ENCODE measurements around the gene SHISAL1. TPM values are rescaled to one million over a fixed set of nuclear protein-coding genes. Genes with fewer than 3 reads are reported as not detected.

The SHISAL1 gene
- total and polyA plus RNA-seq, 9 donors, result 0.33 to 4.5 (median 2.0) TPM

DNA sequence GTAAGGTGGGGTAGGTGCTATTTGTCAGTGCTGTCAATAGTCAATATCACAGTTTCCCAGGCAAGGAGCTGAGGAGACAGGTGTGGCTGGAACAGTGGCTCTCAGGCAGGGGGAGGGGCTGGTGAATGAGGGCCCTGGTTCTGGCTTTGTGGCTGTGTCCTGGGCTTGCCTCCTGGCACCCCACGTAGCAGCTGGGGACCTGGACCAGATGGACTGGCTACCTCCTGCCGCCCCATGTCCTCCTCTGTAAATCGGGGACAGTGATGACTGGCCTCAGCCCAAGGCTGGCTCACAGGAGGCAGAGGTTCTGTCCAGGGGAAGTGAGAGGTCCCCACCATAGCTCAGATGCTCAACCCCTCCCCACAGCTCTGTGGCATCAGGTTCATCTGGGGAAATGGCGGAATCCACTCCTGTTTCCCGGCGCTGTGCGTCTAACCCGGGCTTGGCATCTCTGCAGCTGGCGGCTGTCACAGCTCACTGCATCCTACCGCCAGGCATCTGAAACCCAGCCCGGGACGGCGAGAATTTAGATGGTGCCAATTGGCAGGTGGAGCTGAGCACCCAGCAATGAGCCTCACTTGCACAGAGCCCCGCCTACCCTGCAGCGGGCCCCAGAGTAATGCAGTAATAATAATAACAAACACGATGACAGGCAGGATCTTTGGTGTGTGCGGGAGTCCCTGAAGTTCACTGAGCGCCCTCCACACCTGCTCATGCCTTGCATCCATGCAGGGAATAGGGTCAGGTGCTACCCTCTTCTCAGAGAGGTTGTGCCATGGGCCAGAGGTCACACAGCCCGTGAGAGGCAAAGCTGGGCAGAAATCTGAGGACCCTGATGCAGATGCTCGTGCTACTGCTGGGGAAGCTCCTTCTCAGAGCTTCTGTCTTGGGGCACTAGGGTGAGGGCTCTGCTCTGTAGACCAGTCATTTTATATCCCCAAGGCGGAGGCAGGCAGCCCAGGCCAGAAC is 27.8 kb upstream of the SHISAL1 start:
- Histone ChIP-seq H3K9me3 (no peaks in the 10 kb centered on the region), H3K27me3 (no peaks in the 10 kb centered on the region), H3K4me3 (no peak overlapping the region), H3K4me1 (ENCODE audit: insufficient read depth) (peaks cover 7% of the 10 kb centered on the region), H3K27ac (no peak overlapping the region), H3K36me3 (no peaks in the 10 kb centered on the region)
- TF ChIP-seq, protein P1, sequence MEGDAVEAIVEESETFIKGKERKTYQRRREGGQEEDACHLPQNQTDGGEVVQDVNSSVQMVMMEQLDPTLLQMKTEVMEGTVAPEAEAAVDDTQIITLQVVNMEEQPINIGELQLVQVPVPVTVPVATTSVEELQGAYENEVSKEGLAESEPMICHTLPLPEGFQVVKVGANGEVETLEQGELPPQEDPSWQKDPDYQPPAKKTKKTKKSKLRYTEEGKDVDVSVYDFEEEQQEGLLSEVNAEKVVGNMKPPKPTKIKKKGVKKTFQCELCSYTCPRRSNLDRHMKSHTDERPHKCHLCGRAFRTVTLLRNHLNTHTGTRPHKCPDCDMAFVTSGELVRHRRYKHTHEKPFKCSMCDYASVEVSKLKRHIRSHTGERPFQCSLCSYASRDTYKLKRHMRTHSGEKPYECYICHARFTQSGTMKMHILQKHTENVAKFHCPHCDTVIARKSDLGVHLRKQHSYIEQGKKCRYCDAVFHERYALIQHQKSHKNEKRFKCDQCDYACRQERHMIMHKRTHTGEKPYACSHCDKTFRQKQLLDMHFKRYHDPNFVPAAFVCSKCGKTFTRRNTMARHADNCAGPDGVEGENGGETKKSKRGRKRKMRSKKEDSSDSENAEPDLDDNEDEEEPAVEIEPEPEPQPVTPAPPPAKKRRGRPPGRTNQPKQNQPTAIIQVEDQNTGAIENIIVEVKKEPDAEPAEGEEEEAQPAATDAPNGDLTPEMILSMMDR (IDR thresholded peaks at IDR 0.05), result no peak
- no peak for TF ChIP-seq POLR2A (IDR thresholded peaks at IDR 0.05)
- TF ChIP-seq EP300 (IDR thresholded peaks at IDR 0.05), result no peak
- DNase-seq, result no peak
- intact Hi-C loops (cut with DNase I), result no loop called here
- WGBS, 3 donors, result 78 to 88% (median 82%) methylated on average over 21 of the region's 21 CpGs

DNA sequence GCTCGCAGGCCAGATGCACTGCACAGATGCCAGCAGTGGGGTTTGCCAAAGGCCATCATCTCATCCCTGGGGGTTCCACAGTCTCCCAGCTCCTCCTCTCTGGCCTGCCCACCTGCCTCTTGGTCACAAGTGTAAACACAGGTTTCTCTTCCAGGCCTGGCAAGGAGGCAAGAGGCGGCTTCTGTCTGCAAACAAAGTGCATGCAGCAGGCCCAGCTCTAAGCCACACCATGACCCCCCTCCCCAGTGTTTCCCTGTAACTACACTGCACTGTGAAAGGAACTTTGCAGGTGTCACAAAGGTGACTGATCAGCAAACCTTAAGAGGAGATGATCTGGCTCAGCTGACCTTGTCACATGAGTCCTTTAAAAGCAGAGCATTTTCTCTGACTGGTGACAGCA is 26.2 kb upstream of the SHISAL1 start:
- H3K9me3 ChIP-seq, result no peaks in the 10 kb centered on the region
- no peaks in the 10 kb centered on the region for H3K36me3 ChIP-seq
- H3K27ac ChIP-seq, result no peak overlapping the region
- intact Hi-C loops (cut with DNase I), result no loop called here
- WGBS, 3 donors, result 92 to 97% (median 96%) methylated on average over 2 of the region's 2 CpGs
- H3K4me3 ChIP-seq, result no peak overlapping the region
- no peaks in the 10 kb centered on the region for H3K27me3 ChIP-seq
- TF ChIP-seq POLR2A (IDR thresholded peaks at IDR 0.05) (no peak), EP300 (IDR thresholded peaks at IDR 0.05) (no peak)
- TF ChIP-seq, protein P1 (IDR thresholded peaks at IDR 0.05), result no peak
- no peak for DNase-seq
- peaks cover 5% of the 10 kb centered on the region for H3K4me1 ChIP-seq (ENCODE audit: insufficient read depth)

DNA sequence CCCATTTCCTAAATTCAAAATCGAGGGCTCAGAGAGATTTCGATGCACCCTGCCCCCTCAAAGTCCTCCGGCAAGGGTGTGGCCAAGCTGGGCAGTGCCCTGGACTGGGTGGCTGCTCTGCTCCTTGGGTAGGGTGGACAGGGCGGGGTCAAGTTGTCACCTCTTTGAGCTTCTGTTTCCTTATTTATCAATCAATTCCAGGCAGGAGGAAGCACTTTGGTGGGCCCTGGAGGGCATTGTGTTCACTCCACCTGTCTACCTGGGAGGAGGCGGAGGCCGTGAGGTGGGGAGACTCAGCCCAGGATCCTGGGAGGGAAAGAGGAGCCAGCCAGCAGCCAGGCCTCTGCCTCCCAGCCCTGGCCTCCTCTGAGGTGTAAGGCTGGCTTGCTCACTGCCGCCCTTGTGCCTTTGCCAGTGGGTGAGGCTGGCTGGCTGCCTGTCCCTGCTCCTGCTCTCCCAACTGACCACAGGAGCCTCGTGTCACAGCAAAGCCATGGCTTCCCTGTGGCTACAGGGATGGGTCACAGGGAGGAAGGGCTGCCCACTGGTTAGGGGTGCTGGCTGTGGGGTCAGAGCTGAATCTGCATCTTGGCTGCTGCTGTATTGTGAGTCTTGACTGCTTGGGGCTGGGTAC is 25.5 kb upstream of the SHISAL1 start:
- no peak for DNase-seq
- intact Hi-C loops (cut with DNase I), result no loop called here
- 76 to 85% (median 76%) methylated on average over 7 to 8 of the region's 8 CpGs for WGBS, 3 donors
- TF ChIP-seq EP300 (IDR thresholded peaks at IDR 0.05), result no peak
- TF ChIP-seq POLR2A (IDR thresholded peaks at IDR 0.05), result no peak
- TF ChIP-seq, protein P1 (IDR thresholded peaks at IDR 0.05), result no peak
- H3K36me3 ChIP-seq, result no peaks in the 10 kb centered on the region
- H3K4me1 ChIP-seq (ENCODE audit: insufficient read depth), result peaks cover 5% of the 10 kb centered on the region
- H3K4me3 ChIP-seq, result no peak overlapping the region
- H3K9me3 ChIP-seq, result no peaks in the 10 kb centered on the region
- H3K27ac ChIP-seq, result no peak overlapping the region
- H3K27me3 ChIP-seq, result no peaks in the 10 kb centered on the region

- H3K4me1 ChIP-seq (ENCODE audit: insufficient read depth), result peaks cover 5% of the 10 kb centered on the region
- peak; percentile 80 to 86 (median 83) for DNase-seq
- no peak for TF ChIP-seq POLR2A (IDR thresholded peaks at IDR 0.05)
- TF ChIP-seq, protein P1 (IDR thresholded peaks at IDR 0.05), result no peak
- no peak overlapping the region for H3K4me3 ChIP-seq
- WGBS, 3 donors, result 3 to 10% (median 4%) methylated on average over 13 of the region's 13 CpGs
- intact Hi-C loops (cut with DNase I), result no loop called here
- no peaks in the 10 kb centered on the region for H3K36me3 ChIP-seq
- H3K27me3 ChIP-seq, result no peaks in the 10 kb centered on the region
- H3K9me3 ChIP-seq, result no peaks in the 10 kb centered on the region
- no peak overlapping the region for H3K27ac ChIP-seq
Measured at GRCh38 chr22:44337678-44338004, 24.9 kb upstream of the SHISAL1 start.

All from ovary (tissue), 9 donors.